ENCODE results near the gene ZNF423. TPM values are rescaled to one million over a fixed set of nuclear protein-coding genes. Genes with fewer than 3 reads are reported as not detected.

Gene ZNF423
- total RNA-seq, 1 experiment from 2014 or later, result 0.49 TPM

- intact Hi-C loops (cut with micrococcal nuclease; ENCODE audit: unreplicated experiment), result no loop called here
- ATAC-seq (no peak), DNase-seq (ENCODE audit: low read depth, low spot score) (no peak)
- ChIA-PET CTCF (no interaction called here), POLR2A (no interaction called here)
- in situ Hi-C loops (cut with HindIII; ENCODE audit: low pct_unique_long_range_greater_than_20kb, low sequenced_read_pairs), result no loop called here
- H3K4me1 ChIP-seq (ENCODE audit: control insufficient read depth, insufficient read depth, low read length), result no peaks in the 10 kb centered on the region
- no peaks in the 10 kb centered on the region for H3K9me3 ChIP-seq (ENCODE audit: control insufficient read depth, insufficient read depth, low read depth, low read length)
- H3K4me3 ChIP-seq (ENCODE audit: low read depth in 2 of 2, low read length in 2 of 2), result no peak overlapping the region
- no TSS peak for BruUV-seq (replicated peaks)
- no peaks in the 10 kb centered on the region for H3K36me3 ChIP-seq (ENCODE audit: control insufficient read depth, insufficient read depth, low read length)
- no peak for TF ChIP-seq TCF7L2 (IDR thresholded peaks at IDR 0.05; ENCODE audit: low read depth, low read length)
- no peak for TF ChIP-seq CTCF (IDR thresholded peaks at IDR 0.05)
- no peak for TF ChIP-seq POLR2AphosphoS5 (IDR thresholded peaks at IDR 0.05; ENCODE audit: low read depth, low read length)
- no peak overlapping the region for H3K27ac ChIP-seq (ENCODE audit: low read length)
- H3K27me3 ChIP-seq (ENCODE audit: control insufficient read depth, insufficient read depth, low read length), result no peaks in the 10 kb centered on the region
Observed at GRCh38 chr16:49455181-49455990, 400.5 kb downstream of the ZNF423 start.

- TF ChIP-seq SIN3A (IDR thresholded peaks at IDR 0.05; ENCODE audit: borderline replicate concordance, insufficient read depth, low read depth, low read length), result no peak
- no peak for TF ChIP-seq CTCF (IDR thresholded peaks at IDR 0.05)
- no peak for TF ChIP-seq TCF7L2 (IDR thresholded peaks at IDR 0.05; ENCODE audit: low read depth, low read length)
- TF ChIP-seq REST (IDR thresholded peaks at IDR 0.05; ENCODE audit: insufficient read depth in 1 of 2, low read depth in 2 of 2, low read length in 1 of 2), result no peak
- TF ChIP-seq POLR2AphosphoS5 (IDR thresholded peaks at IDR 0.05; ENCODE audit: low read depth, low read length), result no peak
- DNase-seq (ENCODE audit: low read depth, low spot score) (no peak), ATAC-seq (no peak)
- H3K4me1 ChIP-seq (ENCODE audit: control insufficient read depth, insufficient read depth, low read length), result no peaks in the 10 kb centered on the region
- BruUV-seq (replicated peaks), result no TSS peak
- no peaks in the 10 kb centered on the region for H3K9me3 ChIP-seq (ENCODE audit: control insufficient read depth, insufficient read depth, low read depth, low read length)
- H3K36me3 ChIP-seq (ENCODE audit: control insufficient read depth, insufficient read depth, low read length), result no peaks in the 10 kb centered on the region
- no peak overlapping the region for H3K4me3 ChIP-seq (ENCODE audit: low read depth in 2 of 2, low read length in 2 of 2)
- no peak overlapping the region for H3K27ac ChIP-seq (ENCODE audit: low read length)
- H3K27me3 ChIP-seq (ENCODE audit: control insufficient read depth, insufficient read depth, low read length), result 0 out of 2 replicates have a peak, but pooled peaks cover 2% of the 10 kb centered on the region
- in situ Hi-C loops (cut with HindIII; ENCODE audit: low pct_unique_long_range_greater_than_20kb, low sequenced_read_pairs) (no loop called here), intact Hi-C loops (cut with micrococcal nuclease; ENCODE audit: unreplicated experiment) (no loop called here)
- ChIA-PET CTCF (no interaction called here), POLR2A (no interaction called here)
Observed at GRCh38 chr16:49454426-49455180, 401.3 kb downstream of the ZNF423 start.
